ENCODE data around the gene CLN5. TPM values are rescaled to one million over a fixed set of nuclear protein-coding genes. Genes with fewer than 3 reads are reported as not detected.

CLN5 gene
- total and polyA plus RNA-seq, 2 of the 13 experiments (the other 11 are each of a cell fraction or from before 2014, with no cell fraction given) = 10.1 to 13.7 TPM

GRCh38 chr13:77033717-77034302 is 41.9 kb downstream of the CLN5 start:
- no peak for DNase-seq (ENCODE audit: low spot score)
- ATAC-seq = no peak
- no TSS peak for BruUV-seq (replicated peaks)
- TF ChIP-seq ZNF274 (CRISPR knock-in tag; IDR thresholded peaks at IDR 0.05) = no peak
- TF ChIP-seq FOXP1 (IDR thresholded peaks at IDR 0.05) = no peak
- TF ChIP-seq FOXP1 (CRISPR knock-in tag; IDR thresholded peaks at IDR 0.05) = no peak
- TF ChIP-seq ZNF749 (CRISPR knock-in tag; IDR thresholded peaks at IDR 0.05; ENCODE audit: borderline replicate concordance) = no peak
- TF ChIP-seq ZNF160 (CRISPR knock-in tag; IDR thresholded peaks at IDR 0.05) = no peak
- TF ChIP-seq MBD4 (IDR thresholded peaks at IDR 0.05; ENCODE audit: borderline replicate concordance, low read length) = no peak
- no peak for TF ChIP-seq ZNF232 (CRISPR knock-in tag; IDR thresholded peaks at IDR 0.05; ENCODE audit: borderline replicate concordance)
- no peak for TF ChIP-seq HMG20B (CRISPR knock-in tag; conservative IDR thresholded peaks at IDR 0.05)
- no peak for TF ChIP-seq ZNF652 (CRISPR knock-in tag; IDR thresholded peaks at IDR 0.05; ENCODE audit: borderline replicate concordance, low read depth)
- TF ChIP-seq PRPF4 (IDR thresholded peaks at IDR 0.05; ENCODE audit: low read depth, low read length, poor library complexity, severe bottlenecking) = no peak
- no peak for TF ChIP-seq DPF2 (CRISPR knock-in tag; IDR thresholded peaks at IDR 0.05; ENCODE audit: borderline replicate concordance, low read depth)
- no peak for TF ChIP-seq SOX6 (IDR thresholded peaks at IDR 0.05)
- TF ChIP-seq SOX6 (CRISPR knock-in tag; IDR thresholded peaks at IDR 0.05) = no peak
- TF ChIP-seq, protein P1, sequence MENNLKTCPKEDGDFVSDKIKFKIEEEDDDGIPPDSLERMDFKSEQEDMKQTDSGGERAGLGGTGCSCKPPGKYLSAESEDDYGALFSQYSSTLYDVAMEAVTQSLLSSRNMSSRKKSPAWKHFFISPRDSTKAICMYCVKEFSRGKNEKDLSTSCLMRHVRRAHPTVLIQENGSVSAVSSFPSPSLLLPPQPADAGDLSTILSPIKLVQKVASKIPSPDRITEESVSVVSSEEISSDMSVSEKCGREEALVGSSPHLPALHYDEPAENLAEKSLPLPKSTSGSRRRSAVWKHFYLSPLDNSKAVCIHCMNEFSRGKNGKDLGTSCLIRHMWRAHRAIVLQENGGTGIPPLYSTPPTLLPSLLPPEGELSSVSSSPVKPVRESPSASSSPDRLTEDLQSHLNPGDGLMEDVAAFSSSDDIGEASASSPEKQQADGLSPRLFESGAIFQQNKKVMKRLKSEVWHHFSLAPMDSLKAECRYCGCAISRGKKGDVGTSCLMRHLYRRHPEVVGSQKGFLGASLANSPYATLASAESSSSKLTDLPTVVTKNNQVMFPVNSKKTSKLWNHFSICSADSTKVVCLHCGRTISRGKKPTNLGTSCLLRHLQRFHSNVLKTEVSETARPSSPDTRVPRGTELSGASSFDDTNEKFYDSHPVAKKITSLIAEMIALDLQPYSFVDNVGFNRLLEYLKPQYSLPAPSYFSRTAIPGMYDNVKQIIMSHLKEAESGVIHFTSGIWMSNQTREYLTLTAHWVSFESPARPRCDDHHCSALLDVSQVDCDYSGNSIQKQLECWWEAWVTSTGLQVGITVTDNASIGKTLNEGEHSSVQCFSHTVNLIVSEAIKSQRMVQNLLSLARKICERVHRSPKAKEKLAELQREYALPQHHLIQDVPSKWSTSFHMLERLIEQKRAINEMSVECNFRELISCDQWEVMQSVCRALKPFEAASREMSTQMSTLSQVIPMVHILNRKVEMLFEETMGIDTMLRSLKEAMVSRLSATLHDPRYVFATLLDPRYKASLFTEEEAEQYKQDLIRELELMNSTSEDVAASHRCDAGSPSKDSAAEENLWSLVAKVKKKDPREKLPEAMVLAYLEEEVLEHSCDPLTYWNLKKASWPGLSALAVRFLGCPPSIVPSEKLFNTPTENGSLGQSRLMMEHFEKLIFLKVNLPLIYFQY (CRISPR knock-in tag; IDR thresholded peaks at IDR 0.05; ENCODE audit: borderline replicate concordance) = no peak
- TF ChIP-seq, protein P2, sequence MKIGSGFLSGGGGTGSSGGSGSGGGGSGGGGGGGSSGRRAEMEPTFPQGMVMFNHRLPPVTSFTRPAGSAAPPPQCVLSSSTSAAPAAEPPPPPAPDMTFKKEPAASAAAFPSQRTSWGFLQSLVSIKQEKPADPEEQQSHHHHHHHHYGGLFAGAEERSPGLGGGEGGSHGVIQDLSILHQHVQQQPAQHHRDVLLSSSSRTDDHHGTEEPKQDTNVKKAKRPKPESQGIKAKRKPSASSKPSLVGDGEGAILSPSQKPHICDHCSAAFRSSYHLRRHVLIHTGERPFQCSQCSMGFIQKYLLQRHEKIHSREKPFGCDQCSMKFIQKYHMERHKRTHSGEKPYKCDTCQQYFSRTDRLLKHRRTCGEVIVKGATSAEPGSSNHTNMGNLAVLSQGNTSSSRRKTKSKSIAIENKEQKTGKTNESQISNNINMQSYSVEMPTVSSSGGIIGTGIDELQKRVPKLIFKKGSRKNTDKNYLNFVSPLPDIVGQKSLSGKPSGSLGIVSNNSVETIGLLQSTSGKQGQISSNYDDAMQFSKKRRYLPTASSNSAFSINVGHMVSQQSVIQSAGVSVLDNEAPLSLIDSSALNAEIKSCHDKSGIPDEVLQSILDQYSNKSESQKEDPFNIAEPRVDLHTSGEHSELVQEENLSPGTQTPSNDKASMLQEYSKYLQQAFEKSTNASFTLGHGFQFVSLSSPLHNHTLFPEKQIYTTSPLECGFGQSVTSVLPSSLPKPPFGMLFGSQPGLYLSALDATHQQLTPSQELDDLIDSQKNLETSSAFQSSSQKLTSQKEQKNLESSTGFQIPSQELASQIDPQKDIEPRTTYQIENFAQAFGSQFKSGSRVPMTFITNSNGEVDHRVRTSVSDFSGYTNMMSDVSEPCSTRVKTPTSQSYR (CRISPR knock-in tag; IDR thresholded peaks at IDR 0.05; ENCODE audit: borderline replicate concordance) = no peak
- no peak for TF ChIP-seq HBP1 (CRISPR knock-in tag; IDR thresholded peaks at IDR 0.05; ENCODE audit: low read depth)
- no peak for TF ChIP-seq ZNF607 (CRISPR knock-in tag; IDR thresholded peaks at IDR 0.05; ENCODE audit: borderline replicate concordance)
- TF ChIP-seq NCOA2 (CRISPR knock-in tag; IDR thresholded peaks at IDR 0.05) = no peak

More at GRCh38 chr13:77033717-77034302, 41.9 kb downstream of the CLN5 start:
- whole genome bisulfite sequencing (ENCODE audit: low lambda C conversion rate) = 30% methylated on average over 4 of the region's 4 CpGs
- Histone ChIP-seq H3K4me2 (ENCODE audit: low read depth, low read length) (no peak overlapping the region), H3K27ac (ENCODE audit: extremely low read length, insufficient read depth, low read length) (no peak overlapping the region), H3K79me2 (ENCODE audit: insufficient read depth, low read length) (no peaks in the 10 kb centered on the region), H4K20me1 (ENCODE audit: insufficient read depth, low read length) (no peaks in the 10 kb centered on the region), H3K36me3 (replicated peaks in 1 of 2; ENCODE audit: control insufficient read depth in 1 of 2, insufficient read depth in 2 of 2, low read length in 2 of 2) (no peaks in the 10 kb centered on the region), H3K4me1 (ENCODE audit: insufficient read depth, low read length) (no peaks in the 10 kb centered on the region), H2AFZ (ENCODE audit: low read length) (no peak overlapping the region), H3K9me3 (ENCODE audit: low read length) (no peaks in the 10 kb centered on the region), H3K9ac (ENCODE audit: insufficient read depth, low read depth, low read length) (no peak overlapping the region), H3K4me3 (replicated peaks in 1 of 3; ENCODE audit: insufficient read depth in 1 of 3, low read depth in 2 of 3, low read length in 3 of 3) (no peak overlapping the region), H3K27me3 (ENCODE audit: control insufficient read depth in 1 of 2, insufficient read depth in 2 of 2, low read length in 2 of 2) (0 out of 5 replicates have a peak, but pooled peaks cover 0 to 3% of the 10 kb centered on the region in 2 experiments)
- CTCF ChIA-PET (ENCODE audit: low intra/inter-chr PET ratio, low total read pairs) = no interaction called here
- in situ Hi-C loops (cut with HindIII; ENCODE audit: extremely low pct_ligation_motif_present, low pct_unique_long_range_greater_than_20kb) (no loop called here), intact Hi-C loops (cut with micrococcal nuclease; ENCODE audit: unreplicated experiment) (no loop called here)
- POLR2A ChIA-PET = no interaction called here
- FAIRE-seq = no peak

Measured in HepG2 (cell line).